Glomerular visceral epithelial cell (primary cell): ENCODE results near the gene ECHDC1.

Source experiments
- DNase-seq: peaks from one replicate; pipeline ENCODE4 v3.0.0-alpha.2; 2016; ENCODE audit errors: extremely low spot score

ECHDC1 gene

GRCh38 chr6:127289934-127290333, 53.5 kb downstream of the ECHDC1 start:
- DNase-seq, result no peak

DNA sequence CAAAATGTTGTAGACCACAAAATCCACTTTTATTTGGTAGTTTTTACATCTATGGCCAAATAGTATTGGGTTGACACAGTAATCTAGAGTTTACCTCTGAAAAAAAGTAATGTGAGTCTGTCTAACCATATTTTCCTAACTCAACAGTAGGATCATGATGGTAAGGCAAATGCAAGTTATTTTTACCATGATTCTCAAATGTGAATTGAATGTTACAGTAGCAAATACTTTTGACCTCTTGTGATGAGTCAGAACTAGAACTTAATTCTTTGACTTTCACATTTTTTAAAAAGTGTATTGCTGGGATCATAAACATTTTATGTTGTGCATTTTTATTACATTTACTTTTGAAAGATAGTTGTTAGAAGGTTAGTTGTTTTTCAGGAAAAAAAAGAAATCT, 54.7 kb downstream of the ECHDC1 start:
- DNase-seq, result no peak

DNA sequence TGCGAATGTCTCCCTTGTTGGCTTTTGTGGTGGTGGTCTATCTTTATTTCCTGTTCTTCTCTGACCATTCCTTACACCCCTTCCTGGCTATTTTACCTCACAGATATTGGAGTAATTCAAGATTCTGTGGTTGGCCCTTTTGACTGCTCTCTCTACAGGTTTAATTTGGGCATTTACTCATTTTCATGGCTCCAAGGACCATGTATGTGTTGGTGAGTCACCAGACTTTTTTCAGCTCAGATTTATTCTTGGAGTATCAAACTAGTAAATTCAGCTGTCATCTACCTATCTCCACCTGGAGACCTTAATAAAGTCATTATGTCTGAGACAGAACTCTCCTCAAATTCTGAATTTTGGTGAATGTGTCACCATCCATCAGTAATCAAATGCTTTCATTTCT, 61.2 kb downstream of the ECHDC1 start:
- no peak for DNase-seq

DNA sequence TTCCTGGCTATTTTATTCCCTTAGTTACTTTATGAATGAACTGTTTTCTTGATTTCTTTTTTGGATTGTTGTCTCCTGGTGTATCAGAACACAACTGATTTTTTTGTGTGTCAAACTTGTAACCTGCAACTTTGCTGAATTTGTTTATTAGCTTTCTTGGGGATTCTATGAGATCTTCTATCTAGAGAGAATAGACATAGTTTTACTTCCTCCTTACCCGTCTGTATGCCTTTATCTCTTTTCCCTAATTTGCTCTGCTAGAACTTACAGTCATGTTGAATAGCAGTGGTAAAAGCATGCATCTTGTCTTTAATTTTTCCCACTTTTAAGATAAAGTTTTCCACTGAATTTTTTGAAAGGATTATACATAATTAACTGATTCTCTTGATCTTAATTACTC, 63.6 kb downstream of the ECHDC1 start:
- DNase-seq, result no peak

- no peak for DNase-seq
Observed at GRCh38 chr6:127277878-127278843, 65.2 kb downstream of the ECHDC1 start.

DNA sequence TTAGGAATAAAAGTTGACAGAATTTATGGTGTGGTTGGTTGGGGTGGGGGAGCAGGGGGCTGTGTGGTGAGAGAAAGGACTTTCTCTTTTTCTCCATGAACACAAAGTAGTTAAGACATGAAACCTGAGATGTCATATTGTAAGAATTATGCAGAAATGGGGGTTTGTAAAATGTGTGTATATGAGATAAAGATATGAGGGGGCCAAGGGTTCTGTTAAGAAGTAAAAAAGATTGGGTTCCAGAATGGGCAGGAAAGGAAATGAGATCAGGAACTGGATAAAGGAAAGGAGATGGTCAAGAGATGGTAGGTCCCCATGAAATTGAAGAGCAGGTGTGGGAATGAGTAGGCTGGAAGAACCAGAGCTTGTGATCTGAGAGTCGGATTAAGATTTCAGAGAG, 67.1 kb downstream of the ECHDC1 start:
- DNase-seq, result no peak

GRCh38 chr6:127273499-127273898, 69.9 kb downstream of the ECHDC1 start:
- no peak for DNase-seq

DNA sequence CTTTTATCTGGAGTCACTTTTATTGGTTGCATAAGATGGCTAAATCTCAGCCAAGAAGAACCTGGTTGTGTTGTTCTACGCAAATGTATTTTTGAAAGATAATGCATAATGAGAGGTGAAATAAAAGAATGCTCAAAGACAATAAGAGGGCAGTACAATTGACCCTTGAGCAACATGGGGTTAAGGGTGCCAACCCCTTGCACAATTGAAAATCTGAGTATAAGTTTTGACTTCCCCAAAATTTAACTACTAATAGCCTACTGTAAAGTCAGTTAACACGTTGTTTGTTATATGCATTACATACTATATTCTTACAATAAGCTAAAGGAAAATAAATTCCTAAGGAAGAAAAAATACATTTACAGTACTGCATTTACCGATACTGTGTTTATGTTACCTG, 70.8 kb downstream of the ECHDC1 start:
- no peak for DNase-seq

GRCh38 chr6:127267646-127268625, 75.5 kb downstream of the ECHDC1 start:
- no peak for DNase-seq

GRCh38 chr6:127266892-127267645, 76.3 kb downstream of the ECHDC1 start:
- peak; percentile 59 for DNase-seq

DNA sequence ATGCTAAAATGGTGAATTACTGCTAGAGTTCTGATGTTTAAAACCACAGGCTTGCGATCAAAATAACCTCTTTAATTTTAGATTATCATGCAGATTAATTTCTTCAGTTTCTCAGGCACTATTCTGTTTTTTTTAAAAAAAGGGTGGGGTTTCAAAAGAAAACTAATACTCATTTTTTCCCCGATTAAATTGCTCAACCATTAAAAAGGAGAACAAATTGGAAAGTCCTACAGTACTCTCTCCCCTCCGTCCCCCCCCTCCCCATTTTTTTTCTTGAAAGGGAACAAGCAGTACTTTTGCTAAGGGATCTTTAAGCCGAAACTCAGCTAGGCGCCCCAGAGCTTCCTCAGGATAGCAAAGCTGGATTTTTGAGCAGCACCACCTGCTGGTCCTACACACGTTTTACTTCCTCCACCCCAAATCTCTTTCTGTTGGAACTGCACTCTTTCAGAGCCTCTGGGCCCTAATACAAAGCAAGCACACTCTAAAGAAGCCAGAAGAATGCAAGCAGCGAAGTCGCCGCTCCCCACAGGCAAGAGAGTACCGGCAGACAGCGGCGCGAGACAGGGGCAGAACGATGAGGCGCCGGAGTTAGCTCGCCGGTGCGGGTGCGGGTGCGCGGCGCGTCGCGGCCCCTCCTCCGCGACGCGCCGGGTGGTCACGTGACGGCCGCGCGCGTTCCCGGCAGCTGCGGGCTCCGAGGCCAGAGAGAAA, 77.1 kb downstream of the ECHDC1 start, which contains the start of gene RNF146:
RNF146 (plus strand) TSS at position 687 of the 714 bp plus-strand sequence. CDS start 13,475 bp downstream, outside the sequence.
- peak; percentile 84 for DNase-seq

- no peak for DNase-seq
Observed at GRCh38 chr6:127263481-127263880, 79.9 kb downstream of the ECHDC1 start.

DNA sequence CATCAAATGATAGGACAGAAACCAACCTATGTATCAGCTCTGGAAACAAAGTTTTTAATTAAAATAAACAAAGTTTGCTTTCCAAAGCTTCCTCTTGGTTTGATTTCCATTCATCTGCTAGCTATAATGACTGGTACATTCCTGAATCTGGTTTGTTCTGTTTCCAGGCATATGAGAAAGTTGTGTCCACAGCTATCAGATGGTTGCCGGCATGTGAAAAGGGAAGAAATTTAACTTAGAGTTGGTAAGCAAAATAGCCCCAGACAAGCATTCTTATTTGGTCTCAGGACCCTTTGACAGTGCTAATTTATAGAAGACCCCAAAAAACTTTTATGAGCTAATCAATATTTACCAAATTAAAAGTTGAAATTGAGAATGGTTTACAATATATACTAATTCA, 80.5 kb downstream of the ECHDC1 start:
- DNase-seq, result no peak

GRCh38 chr6:127255286-127255685, 88.1 kb downstream of the ECHDC1 start:
- DNase-seq, result no peak

DNA sequence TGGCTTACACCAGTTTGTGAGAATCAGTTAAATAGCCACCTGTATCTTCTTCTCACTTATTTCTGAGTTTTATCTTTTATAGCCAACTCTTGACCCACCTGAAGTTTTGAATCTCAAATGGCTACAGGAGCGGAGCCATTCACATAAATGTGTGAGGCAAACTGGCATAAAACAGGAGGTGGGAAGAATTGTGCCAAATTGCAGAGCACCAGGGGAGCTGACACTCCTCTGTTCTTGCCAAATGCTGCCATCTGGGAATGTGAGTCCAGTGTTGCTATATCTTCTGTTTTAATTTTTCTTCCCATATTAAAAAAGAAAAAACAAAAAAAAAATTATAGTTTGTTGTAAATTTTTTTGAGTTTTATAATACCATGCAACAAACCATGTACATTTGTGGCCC, 93.8 kb downstream of the ECHDC1 start:
- no peak for DNase-seq

- no peak for DNase-seq
Observed at GRCh38 chr6:127247114-127248096, 96.0 kb downstream of the ECHDC1 start.

DNA sequence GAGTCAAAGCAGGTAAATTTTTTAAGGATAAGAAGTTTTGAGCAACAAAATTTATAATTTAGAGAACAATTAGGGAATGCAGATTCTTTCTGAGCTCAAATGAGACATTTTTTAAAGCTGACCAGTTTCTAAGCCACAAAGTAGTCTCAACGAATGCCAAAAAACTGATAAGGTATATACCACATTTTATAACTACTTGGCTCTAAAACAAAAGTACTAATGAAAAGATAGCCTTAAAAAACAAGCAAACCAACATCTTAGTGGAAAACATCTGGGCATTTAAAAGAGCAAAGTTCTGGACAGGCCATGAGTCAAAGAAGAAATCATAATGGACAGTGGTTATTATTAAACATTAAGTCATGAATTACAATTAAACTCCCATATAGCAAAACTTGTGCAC, 99.9 kb downstream of the ECHDC1 start:
- DNase-seq, result no peak
